Measurements from ENCODE around the gene SLF2. TPM values are rescaled to one million over a fixed set of nuclear protein-coding genes. Genes with fewer than 3 reads are reported as not detected.

The SLF2 gene
- total RNA-seq, 4 donors from 2014 or later, result 8.3 to 23.3 (median 14.9) TPM

DNA sequence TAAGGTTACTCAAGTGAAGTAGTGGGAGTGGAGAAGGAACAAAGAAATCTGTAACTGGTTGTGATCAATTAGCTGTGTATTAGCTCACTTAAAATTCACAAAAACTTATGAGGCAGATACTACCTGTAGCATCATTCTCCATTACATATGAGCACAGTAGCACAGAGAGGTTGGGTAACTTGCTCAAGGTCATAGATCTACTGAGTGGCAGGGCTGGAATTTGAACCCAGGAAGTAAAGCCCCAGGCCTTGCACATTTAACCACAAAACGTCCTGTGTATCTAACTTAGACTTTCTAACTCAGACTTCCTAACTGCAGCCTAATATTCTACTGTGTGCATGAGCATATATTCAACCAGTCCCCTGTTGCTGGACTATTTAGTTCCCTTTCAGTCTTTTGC is 5.6 kb upstream of the SLF2 start:
- TF ChIP-seq POLR2A (IDR thresholded peaks at IDR 0.05), result no peak
- TF ChIP-seq, protein P1, sequence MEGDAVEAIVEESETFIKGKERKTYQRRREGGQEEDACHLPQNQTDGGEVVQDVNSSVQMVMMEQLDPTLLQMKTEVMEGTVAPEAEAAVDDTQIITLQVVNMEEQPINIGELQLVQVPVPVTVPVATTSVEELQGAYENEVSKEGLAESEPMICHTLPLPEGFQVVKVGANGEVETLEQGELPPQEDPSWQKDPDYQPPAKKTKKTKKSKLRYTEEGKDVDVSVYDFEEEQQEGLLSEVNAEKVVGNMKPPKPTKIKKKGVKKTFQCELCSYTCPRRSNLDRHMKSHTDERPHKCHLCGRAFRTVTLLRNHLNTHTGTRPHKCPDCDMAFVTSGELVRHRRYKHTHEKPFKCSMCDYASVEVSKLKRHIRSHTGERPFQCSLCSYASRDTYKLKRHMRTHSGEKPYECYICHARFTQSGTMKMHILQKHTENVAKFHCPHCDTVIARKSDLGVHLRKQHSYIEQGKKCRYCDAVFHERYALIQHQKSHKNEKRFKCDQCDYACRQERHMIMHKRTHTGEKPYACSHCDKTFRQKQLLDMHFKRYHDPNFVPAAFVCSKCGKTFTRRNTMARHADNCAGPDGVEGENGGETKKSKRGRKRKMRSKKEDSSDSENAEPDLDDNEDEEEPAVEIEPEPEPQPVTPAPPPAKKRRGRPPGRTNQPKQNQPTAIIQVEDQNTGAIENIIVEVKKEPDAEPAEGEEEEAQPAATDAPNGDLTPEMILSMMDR (IDR thresholded peaks at IDR 0.05), result no peak
- no peak overlapping the region for H3K4me3 ChIP-seq (ENCODE audit: low read depth, poor library complexity, severe bottlenecking)
- DNase-seq (ENCODE audit: low spot score in 2 of 2), result no peak
- 45 to 46% methylated on average over 1 of the region's 1 CpG for WGBS, 2 donors
- intact Hi-C loops (cut with DNase I; ENCODE audit: low total_unique reads), result no loop called here

- no peak for DNase-seq (ENCODE audit: low spot score in 2 of 2)
- intact Hi-C loops (cut with DNase I; ENCODE audit: low total_unique reads), result no loop called here
- whole genome bisulfite sequencing, 2 donors, result 74 to 80% methylated on average over 4 of the region's 4 CpGs
- TF ChIP-seq, protein P1 (IDR thresholded peaks at IDR 0.05), result no peak
- no peak for TF ChIP-seq POLR2A (IDR thresholded peaks at IDR 0.05)
- no peak overlapping the region for H3K4me3 ChIP-seq (ENCODE audit: low read depth, poor library complexity, severe bottlenecking)
These were observed 4.9 kb upstream of the SLF2 start for GRCh38 chr10:100907773-100908363.

- DNase-seq (ENCODE audit: low spot score in 2 of 2), result no peak
- WGBS, 2 donors, result 87 to 91% methylated on average over 8 of the region's 8 CpGs
- H3K4me3 ChIP-seq (ENCODE audit: low read depth, poor library complexity, severe bottlenecking), result no peak overlapping the region
- intact Hi-C loops (cut with DNase I; ENCODE audit: low total_unique reads), result no loop called here
- TF ChIP-seq POLR2A (IDR thresholded peaks at IDR 0.05), result no peak
- TF ChIP-seq, protein P1 (IDR thresholded peaks at IDR 0.05), result no peak
These were observed 4.4 kb upstream of the SLF2 start for GRCh38 chr10:100908378-100908777.

DNA sequence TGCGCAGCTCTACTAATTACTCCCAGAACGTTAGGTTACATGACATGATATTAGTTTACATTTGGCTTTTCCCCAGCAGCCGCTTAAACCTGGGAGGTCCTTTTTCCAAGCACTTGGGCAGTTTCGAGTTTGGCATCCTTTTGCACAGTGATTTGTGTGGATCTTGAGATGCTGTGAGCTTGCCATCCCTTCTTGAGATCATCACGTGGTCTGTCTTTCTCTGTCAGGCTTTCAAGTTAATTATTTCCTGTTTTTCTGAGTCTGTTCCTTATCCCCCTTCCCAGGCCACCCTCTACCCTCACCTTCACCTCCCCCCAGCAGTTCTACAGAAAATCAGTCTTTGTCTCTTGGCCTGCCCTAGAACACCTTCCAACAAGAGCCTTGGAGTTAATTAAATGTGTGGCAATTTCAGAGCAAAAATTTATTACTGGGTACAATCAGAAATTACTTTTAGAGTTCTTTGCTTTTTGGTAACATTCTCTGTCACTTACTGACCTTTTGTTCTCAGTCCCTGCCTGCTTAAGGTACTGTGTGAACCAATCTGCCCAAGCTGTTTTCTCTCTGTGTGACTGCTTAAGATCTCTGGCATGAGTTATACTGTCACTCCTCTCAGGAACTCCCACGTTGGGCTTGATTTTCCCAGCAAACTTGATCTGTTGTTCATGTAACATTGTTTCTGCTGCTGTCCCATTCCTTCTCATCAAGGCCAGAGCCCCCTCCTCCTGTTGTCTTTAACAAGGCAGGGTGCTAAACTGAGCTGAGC is 3.1 kb upstream of the SLF2 start:
- H3K4me3 ChIP-seq (ENCODE audit: low read depth, poor library complexity, severe bottlenecking), result no peak overlapping the region
- no peak for DNase-seq (ENCODE audit: low spot score in 2 of 2)
- WGBS, 2 donors, result 40 to 42% methylated on average over 6 of the region's 6 CpGs
- TF ChIP-seq POLR2A (IDR thresholded peaks at IDR 0.05), result no peak
- TF ChIP-seq, protein P1 (IDR thresholded peaks at IDR 0.05), result no peak
- intact Hi-C loops (cut with DNase I; ENCODE audit: low total_unique reads), result no loop called here

GRCh38 chr10:100911472-100911871 is 1.3 kb upstream of the SLF2 start:
- TF ChIP-seq POLR2A (IDR thresholded peaks at IDR 0.05), result no peak
- TF ChIP-seq, protein P1 (IDR thresholded peaks at IDR 0.05), result no peak
- intact Hi-C loops (cut with DNase I; ENCODE audit: low total_unique reads), result no loop called here
- no peak overlapping the region for H3K4me3 ChIP-seq (ENCODE audit: low read depth, poor library complexity, severe bottlenecking)
- DNase-seq (ENCODE audit: low spot score in 2 of 2), result no peak
- 82 to 90% methylated on average over 4 of the region's 4 CpGs for WGBS, 2 donors

Measured in lower leg skin (tissue), 4 donors.